Measurements from ENCODE around the gene NAV2. TPM values are rescaled to one million over a fixed set of nuclear protein-coding genes. Genes with fewer than 3 reads are reported as not detected.

NAV2 gene
- total RNA-seq, 4 donors from 2014 or later = 19.2 to 34.7 (median 25.8) TPM

- Histone ChIP-seq H3K4me3 (no peak overlapping the region), H3K27me3 (no peaks in the 10 kb centered on the region), H3K4me1 (peaks cover 0 to 22% (median 2%) of the 10 kb centered on the region in 4 donors), H3K27ac (no peak overlapping the region), H3K36me3 (no peaks in the 10 kb centered on the region), H3K9me3 (no peaks in the 10 kb centered on the region)
- TF ChIP-seq POLR2A (IDR thresholded peaks at IDR 0.05) = no peak
- no peak for DNase-seq (ENCODE audit: low spot score in 2 of 2)
- 87 to 91% methylated on average over 7 of the region's 7 CpGs for WGBS, 2 donors
Measured at GRCh38 chr11:19703211-19703610, 9.4 kb upstream of the NAV2 start.

- 80 to 90% methylated on average over 1 of the region's 1 CpG for WGBS, 2 donors
- no peak overlapping the region for H3K27ac ChIP-seq
Measured at GRCh38 chr11:19704213-19704612, 8.4 kb upstream of the NAV2 start.

GRCh38 chr11:19705936-19706335, 6.7 kb upstream of the NAV2 start:
- no peaks in the 10 kb centered on the region for H3K9me3 ChIP-seq
- H3K4me3 ChIP-seq = no peak overlapping the region
- no peak overlapping the region for H3K27ac ChIP-seq
- peaks cover 0 to 13% (median 1%) of the 10 kb centered on the region in 4 donors for H3K4me1 ChIP-seq
- 62 to 77% methylated on average over 1 of the region's 1 CpG for WGBS, 2 donors
- TF ChIP-seq POLR2A (IDR thresholded peaks at IDR 0.05) (no peak), EP300 (IDR thresholded peaks at IDR 0.05) (no peak), CTCF (IDR thresholded peaks at IDR 0.05) (no peak)
- no peak for DNase-seq (ENCODE audit: low spot score in 2 of 2)
- H3K27me3 ChIP-seq = no peaks in the 10 kb centered on the region
- H3K36me3 ChIP-seq = no peaks in the 10 kb centered on the region

More at GRCh38 chr11:19704213-19704612, 8.4 kb upstream of the NAV2 start:
- no peaks in the 10 kb centered on the region for H3K27me3 ChIP-seq
- no peaks in the 10 kb centered on the region for H3K9me3 ChIP-seq
- H3K4me3 ChIP-seq = no peak overlapping the region
- TF ChIP-seq EP300 (IDR thresholded peaks at IDR 0.05) (no peak), POLR2A (IDR thresholded peaks at IDR 0.05) (no peak), CTCF (IDR thresholded peaks at IDR 0.05) (no peak)
- no peak for DNase-seq (ENCODE audit: low spot score in 2 of 2)
- H3K36me3 ChIP-seq = no peaks in the 10 kb centered on the region
- H3K4me1 ChIP-seq = peaks cover 0 to 22% (median 2%) of the 10 kb centered on the region in 4 donors

- DNase-seq (ENCODE audit: low spot score in 2 of 2) = no peak
- no peaks in the 10 kb centered on the region for H3K36me3 ChIP-seq
- H3K27ac ChIP-seq = peak overlapping the region; percentile 77 to 94 (median 86)
- TF ChIP-seq EP300 (IDR thresholded peaks at IDR 0.05) = no peak
- H3K9me3 ChIP-seq = no peaks in the 10 kb centered on the region
- WGBS, 2 donors = 0 to 4% methylated on average over 16 of the region's 16 CpGs
- peaks cover 0 to 51% (median 11%) of the 10 kb centered on the region in 4 donors for H3K4me1 ChIP-seq
- peaks cover 0 to 13% of the 10 kb centered on the region in 2 donors for H3K27me3 ChIP-seq
- peak overlapping the region; percentile 40 to 80 (median 68) for H3K4me3 ChIP-seq
Measured at GRCh38 chr11:19711911-19712280, 741 bp upstream of the NAV2 start.

GRCh38 chr11:19713196-19714021, 772 bp downstream of the NAV2 start:
- peak overlapping the region; percentile 40 to 80 (median 54) for H3K4me3 ChIP-seq
- H3K36me3 ChIP-seq = no peaks in the 10 kb centered on the region
- peak overlapping the region; percentile 15 to 88 (median 76) for H3K27ac ChIP-seq
- peaks cover 0 to 13% of the 10 kb centered on the region in 2 donors for H3K27me3 ChIP-seq
- WGBS, 2 donors = 1 to 2% methylated on average over 38 to 59 of the region's 63 CpGs
- TF ChIP-seq EP300 (IDR thresholded peaks at IDR 0.05) = no peak
- TF ChIP-seq POLR2A (IDR thresholded peaks at IDR 0.05) = no peak
- no peak for TF ChIP-seq CTCF (IDR thresholded peaks at IDR 0.05)
- no peaks in the 10 kb centered on the region for H3K9me3 ChIP-seq
- no peak for DNase-seq (ENCODE audit: low spot score in 2 of 2)
- H3K4me1 ChIP-seq = peaks cover 0 to 66% (median 12%) of the 10 kb centered on the region in 4 donors

- TF ChIP-seq CTCF (IDR thresholded peaks at IDR 0.05) (no peak), POLR2A (IDR thresholded peaks at IDR 0.05) (no peak), EP300 (IDR thresholded peaks at IDR 0.05) (no peak)
- 0 to 2% methylated on average over 17 of the region's 17 CpGs for WGBS, 2 donors
- no peak for DNase-seq (ENCODE audit: low spot score in 2 of 2)
- H3K36me3 ChIP-seq = no peaks in the 10 kb centered on the region
- peak overlapping the region; percentile 40 to 80 (median 54) for H3K4me3 ChIP-seq
- H3K27ac ChIP-seq = peak overlapping the region in 3 of 4 donors; percentile 44 to 88 (median 81)
- peaks cover 0 to 72% (median 13%) of the 10 kb centered on the region in 4 donors for H3K4me1 ChIP-seq
- no peaks in the 10 kb centered on the region for H3K9me3 ChIP-seq
- H3K27me3 ChIP-seq = peaks cover 0 to 13% of the 10 kb centered on the region in 2 donors
Measured at GRCh38 chr11:19714022-19714386, 1.4 kb downstream of the NAV2 start.
